ENCODE data around the gene VPS26C.

- no peak for TF ChIP-seq CTCF (IDR thresholded peaks at IDR 0.05)
- no peak for TF ChIP-seq ZFX (IDR thresholded peaks at IDR 0.05; ENCODE audit: borderline replicate concordance)
These were observed 75.1 kb downstream of the VPS26C start for GRCh38 chr21:37192019-37192418.
